Trophoblast cell (in vitro differentiated cells and primary cell): ENCODE results near the gene FBXO22.
"Not testable (repeated sequence)": the region's sequence is repeated elsewhere in the genome, so short reads cannot be mapped to it uniquely, and the experiment has no call there.

ENCODE experiments used
- DNase-seq, 2 donors: peaks; one replicate each; pipeline ENCODE4 v3.0.0-alpha.2; 2016
- H2AFZ ChIP-seq: 2 replicates; pipeline ENCODE4 v1.6.1; 2013; ENCODE audit warnings: low read length, moderate library complexity, mild to moderate bottlenecking; ENCODE audit not compliant: insufficient read depth, poor library complexity
- H2AK5ac ChIP-seq: 2 replicates; pipeline ENCODE4 v1.6.1; 2013; ENCODE audit warnings: mild to moderate bottlenecking, low read length
- H2BK120ac ChIP-seq: 2 replicates; pipeline ENCODE4 v1.6.1; 2013; ENCODE audit warnings: low read length, mild to moderate bottlenecking, moderate library complexity; ENCODE audit not compliant: insufficient read depth, poor library complexity
- H2BK12ac ChIP-seq: 2 replicates; pipeline ENCODE4 v1.6.1; 2013; ENCODE audit warnings: mild to moderate bottlenecking, low read length, moderate library complexity
- H2BK5ac ChIP-seq: 2 replicates; pipeline ENCODE4 v1.6.1; 2013; ENCODE audit warnings: low read length, low read depth, moderate library complexity, mild to moderate bottlenecking; ENCODE audit not compliant: poor library complexity
- H3K14ac ChIP-seq: 2 replicates; pipeline ENCODE4 v1.6.1; 2013; ENCODE audit warnings: mild to moderate bottlenecking, low read length
- H3K18ac ChIP-seq: 2 replicates; pipeline ENCODE4 v1.6.1; 2013; ENCODE audit warnings: mild to moderate bottlenecking, low read length
- H3K23ac ChIP-seq: 2 replicates; pipeline ENCODE4 v1.6.1; 2013; ENCODE audit warnings: low read length
- H3K27ac ChIP-seq: 2 replicates; pipeline ENCODE4 v1.5.1; 2013; ENCODE audit warnings: low read depth, mild to moderate bottlenecking, inconsistent platforms, low read length, moderate library complexity
- H3K27me3 ChIP-seq: 2 replicates; pipeline ENCODE4 v1.6.1; 2013; ENCODE audit warnings: inconsistent platforms, mild to moderate bottlenecking, low read length, moderate library complexity; ENCODE audit not compliant: insufficient read depth
- H3K36me3 ChIP-seq, 2 experiments: 1 replicate in 1 of 2; 2 replicates in 1 of 2; pipeline ENCODE4 v1.6.1; 2013; ENCODE audit warnings: low read length in 2 of 2, mild to moderate bottlenecking in 2 of 2, moderate library complexity in 1 of 2; ENCODE audit not compliant: insufficient read depth in 2 of 2, control insufficient read depth in 1 of 2
- H3K4ac ChIP-seq: 2 replicates; pipeline ENCODE4 v1.6.1; 2013; ENCODE audit warnings: low read depth, mild to moderate bottlenecking, low read length, moderate library complexity
- H3K4me1 ChIP-seq, 2 experiments: 1 replicate in 1 of 2; 2 replicates in 1 of 2; pipeline ENCODE4 v1.6.1; 2013; ENCODE audit warnings: low read length in 2 of 2, mild to moderate bottlenecking in 2 of 2, moderate library complexity in 1 of 2; ENCODE audit not compliant: insufficient read depth in 2 of 2, control insufficient read depth in 1 of 2
- H3K4me2 ChIP-seq: 2 replicates; pipeline ENCODE4 v1.6.1; 2013; ENCODE audit warnings: inconsistent platforms, mild to moderate bottlenecking, low read length, moderate library complexity
- H3K4me3 ChIP-seq: 2 replicates; pipeline ENCODE4 v1.5.1; 2013; ENCODE audit warnings: mild to moderate bottlenecking, low read depth, low read length, inconsistent platforms
- H3K79me1 ChIP-seq: one replicate; pipeline ENCODE4 v1.6.1; 2013; ENCODE audit warnings: low read length
- H3K79me2 ChIP-seq: 2 replicates; pipeline ENCODE4 v1.6.1; 2013; ENCODE audit warnings: low read length, mild to moderate bottlenecking; ENCODE audit not compliant: control insufficient read depth, insufficient read depth, poor library complexity
- H3K9ac ChIP-seq: 2 replicates; pipeline ENCODE4 v1.6.1; 2013; ENCODE audit warnings: mild to moderate bottlenecking, low read length
- H3K9me3 ChIP-seq: 2 replicates; pipeline ENCODE4 v1.6.1; 2013; ENCODE audit warnings: low read depth, mild to moderate bottlenecking, control low read depth, inconsistent platforms, low read length; ENCODE audit not compliant: insufficient read depth
- H4K12ac ChIP-seq: 2 replicates; pipeline ENCODE4 v1.6.1; 2013; ENCODE audit warnings: low read depth, mild to moderate bottlenecking, low read length, moderate library complexity
- H4K8ac ChIP-seq: 2 replicates; pipeline ENCODE4 v1.6.1; 2013; ENCODE audit warnings: low read depth, mild to moderate bottlenecking, low read length, moderate library complexity
- H4K91ac ChIP-seq: one replicate; pipeline ENCODE4 v1.6.1; 2013; ENCODE audit warnings: low read depth, mild to moderate bottlenecking, low read length, moderate library complexity
- WGBS: extraction: QIAGEN DNeasy Blood & Tissue Kit; methylation state at CpG from one replicate; pipeline ENCODE4 v1.1.7; 2013; ENCODE audit warnings: missing lambda C conversion rate; ENCODE audit not compliant: insufficient read length, insufficient coverage; ENCODE audit errors: extremely low coverage; 5-methylcytosine and 5-hydroxymethylcytosine counted together

FBXO22 gene

GRCh38 chr15:75868019-75868418, 35.7 kb upstream of the FBXO22 start:
- H3K9me3 ChIP-seq = no peaks in the 10 kb centered on the region
- H3K4me3 ChIP-seq = no peak overlapping the region
- no peak overlapping the region for H3K27ac ChIP-seq
- peaks cover 2% of the 10 kb centered on the region for H3K79me1 ChIP-seq
- no peak overlapping the region for H3K4ac ChIP-seq
- H4K12ac ChIP-seq = no peak overlapping the region
- H2BK120ac ChIP-seq = no peak overlapping the region
- H2BK12ac ChIP-seq = no peak overlapping the region
- no CpG with 5 or more reads among the region's 3 CpGs for WGBS
- H3K4me1 ChIP-seq = peaks cover 0 to 2% of the 10 kb centered on the region in 2 experiments
- no peak overlapping the region for H2BK5ac ChIP-seq
- H3K14ac ChIP-seq = no peak overlapping the region
- H3K9ac ChIP-seq = no peak overlapping the region
- H3K79me2 ChIP-seq = peaks cover 5% of the 10 kb centered on the region
- peaks cover 3 to 7% of the 10 kb centered on the region in 2 experiments for H3K36me3 ChIP-seq
- no peak overlapping the region for H3K23ac ChIP-seq
- no peak overlapping the region for H3K4me2 ChIP-seq
- H4K8ac ChIP-seq = no peak overlapping the region
- DNase-seq = no peak
- no peak overlapping the region for H4K91ac ChIP-seq
- H3K18ac ChIP-seq = no peak overlapping the region
- no peaks in the 10 kb centered on the region for H3K27me3 ChIP-seq
- H2AFZ ChIP-seq = no peak overlapping the region
- no peak overlapping the region for H2AK5ac ChIP-seq

GRCh38 chr15:75869446-75869845, 34.2 kb upstream of the FBXO22 start:
- H3K4me2 ChIP-seq = no peak overlapping the region
- H4K8ac ChIP-seq = no peak overlapping the region
- H2BK12ac ChIP-seq = no peak overlapping the region
- H3K18ac ChIP-seq = no peak overlapping the region
- no peak for DNase-seq
- no peak overlapping the region for H3K9ac ChIP-seq
- peaks cover 1% of the 10 kb centered on the region for H3K79me1 ChIP-seq
- H3K27me3 ChIP-seq = no peaks in the 10 kb centered on the region
- H3K27ac ChIP-seq = no peak overlapping the region
- H3K9me3 ChIP-seq = no peaks in the 10 kb centered on the region
- no peak overlapping the region for H3K4me3 ChIP-seq
- H3K36me3 ChIP-seq = peaks cover 14 to 15% of the 10 kb centered on the region in 2 experiments
- no peaks in the 10 kb centered on the region for H3K4me1 ChIP-seq
- H4K91ac ChIP-seq = no peak overlapping the region
- H2BK5ac ChIP-seq = no peak overlapping the region
- no peak overlapping the region for H3K23ac ChIP-seq
- no peak overlapping the region for H2AFZ ChIP-seq
- H4K12ac ChIP-seq = no peak overlapping the region
- peaks cover 3% of the 10 kb centered on the region for H3K79me2 ChIP-seq
- H2AK5ac ChIP-seq = no peak overlapping the region
- H3K4ac ChIP-seq = no peak overlapping the region
- H3K14ac ChIP-seq = no peak overlapping the region
- H2BK120ac ChIP-seq = no peak overlapping the region

GRCh38 chr15:75871589-75871988, 32.1 kb upstream of the FBXO22 start:
- H4K12ac ChIP-seq, H3K4me1 ChIP-seq, H3K9ac ChIP-seq, H3K4me3 ChIP-seq, H4K8ac ChIP-seq, H2AK5ac ChIP-seq, H2AFZ ChIP-seq, DNase-seq, H3K18ac ChIP-seq, H4K91ac ChIP-seq, H3K14ac ChIP-seq, H3K79me2 ChIP-seq, H3K27ac ChIP-seq, H2BK120ac ChIP-seq, H3K4ac ChIP-seq, H3K9me3 ChIP-seq, H3K23ac ChIP-seq, H3K27me3 ChIP-seq, H3K4me2 ChIP-seq, H2BK5ac ChIP-seq, H2BK12ac ChIP-seq, H3K79me1 ChIP-seq: not testable (repeated sequence)
- WGBS = 100% methylated on average over 1 of the region's 1 CpG
- peaks cover 13 to 14% of the 10 kb centered on the region in 2 experiments for H3K36me3 ChIP-seq

DNA sequence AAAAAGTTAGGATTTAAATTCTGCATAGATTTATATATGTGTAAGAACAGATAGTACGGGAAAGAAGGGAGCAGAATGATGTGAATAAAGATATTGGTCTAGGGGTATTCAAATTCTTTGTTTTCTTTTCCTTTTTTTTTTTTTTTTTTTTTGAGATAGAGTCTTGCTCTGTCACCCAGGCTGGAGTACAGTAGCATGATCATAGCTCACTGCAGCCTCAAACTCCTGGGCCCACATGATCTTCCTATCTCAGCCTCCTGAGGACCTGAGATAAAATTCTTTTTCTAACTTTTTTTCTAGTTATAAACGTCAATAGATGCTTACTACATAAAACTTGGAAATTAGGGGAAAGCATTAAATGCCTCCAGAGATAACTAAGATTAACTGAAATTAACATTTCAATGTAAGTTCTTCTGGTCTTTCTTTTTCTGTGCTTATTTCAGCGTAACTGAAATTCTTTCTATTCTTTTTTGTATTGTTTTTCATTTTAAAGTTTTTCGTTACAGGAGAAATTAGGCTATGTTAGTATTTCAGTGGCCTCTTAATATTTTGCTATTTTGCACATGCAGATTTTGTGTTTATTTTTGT, 31.2 kb upstream of the FBXO22 start:
- DNase-seq = peak in 1 of 2 donors; percentile 18
- Histone ChIP-seq H3K27ac (no peak overlapping the region), H3K4me3 (no peak overlapping the region), H2AFZ (no peak overlapping the region), H3K18ac (no peak overlapping the region), H3K4me2 (no peak overlapping the region), H3K9me3 (no peaks in the 10 kb centered on the region), H3K4ac (no peak overlapping the region), H3K79me2 (no peaks in the 10 kb centered on the region), H2BK5ac (no peak overlapping the region), H4K8ac (no peak overlapping the region), H3K9ac (no peak overlapping the region), H3K4me1 (no peaks in the 10 kb centered on the region), H3K23ac (no peak overlapping the region), H2BK12ac (no peak overlapping the region), H3K36me3 (peaks cover 13 to 17% of the 10 kb centered on the region in 2 experiments), H4K91ac (no peak overlapping the region), H2BK120ac (no peak overlapping the region), H3K14ac (no peak overlapping the region), H2AK5ac (no peak overlapping the region), H3K27me3 (no peaks in the 10 kb centered on the region), H4K12ac (no peak overlapping the region), H3K79me1 (no peaks in the 10 kb centered on the region)
- no CpG with 5 or more reads among the region's 4 CpGs for WGBS
